Ectodermal cell (in vitro differentiated cells): ENCODE data around the gene C1orf21.
A peak's percentile ranks its signal among the peaks of the same experiment; 100 is the strongest.

Experiments used
- H3K27ac ChIP-seq: 2 replicates; pipeline ENCODE4 v1.7.0; 2013; ENCODE audit warnings: mild to moderate bottlenecking, low read depth, low read length; ENCODE audit not compliant: insufficient read depth, poor library complexity, severe bottlenecking
- H3K27me3 ChIP-seq: 2 replicates; pipeline ENCODE4 v1.7.0; 2013; ENCODE audit warnings: mild to moderate bottlenecking, low read length; ENCODE audit not compliant: insufficient read depth, control insufficient read depth, poor library complexity, severe bottlenecking
- H3K36me3 ChIP-seq: one replicate; pipeline ENCODE4 v1.7.0; 2013; ENCODE audit warnings: low read length; ENCODE audit not compliant: control insufficient read depth, insufficient read depth
- H3K4me1 ChIP-seq: one replicate; pipeline ENCODE4 v1.7.0; 2013; ENCODE audit warnings: low read length; ENCODE audit not compliant: control insufficient read depth, insufficient read depth
- H3K4me3 ChIP-seq: 2 replicates; pipeline ENCODE4 v1.7.0; 2013; ENCODE audit warnings: low read depth, low read length, control low read depth; ENCODE audit not compliant: insufficient read depth
- H3K9me3 ChIP-seq: 2 replicates; pipeline ENCODE4 v1.7.0; 2013; ENCODE audit warnings: mild to moderate bottlenecking, low read length, moderate library complexity; ENCODE audit not compliant: control insufficient read depth
- WGBS, 2 experiments: methylation state at CpG; one replicate each; pipeline ENCODE4 v1.1.7; 2013; ENCODE audit warnings: missing lambda C conversion rate in 2 of 2; 5-methylcytosine and 5-hydroxymethylcytosine counted together

C1orf21 gene

GRCh38 chr1:184582411-184582810, 195.6 kb downstream of the C1orf21 start:
- Histone ChIP-seq H3K9me3 (no peaks in the 10 kb centered on the region), H3K4me1 (no peaks in the 10 kb centered on the region), H3K27me3 (no peaks in the 10 kb centered on the region), H3K4me3 (no peak overlapping the region), H3K27ac (peak overlapping the region; percentile 4), H3K36me3 (no peaks in the 10 kb centered on the region)
- 73 to 82% methylated on average over 2 of the region's 2 CpGs for WGBS, 2 experiments

DNA sequence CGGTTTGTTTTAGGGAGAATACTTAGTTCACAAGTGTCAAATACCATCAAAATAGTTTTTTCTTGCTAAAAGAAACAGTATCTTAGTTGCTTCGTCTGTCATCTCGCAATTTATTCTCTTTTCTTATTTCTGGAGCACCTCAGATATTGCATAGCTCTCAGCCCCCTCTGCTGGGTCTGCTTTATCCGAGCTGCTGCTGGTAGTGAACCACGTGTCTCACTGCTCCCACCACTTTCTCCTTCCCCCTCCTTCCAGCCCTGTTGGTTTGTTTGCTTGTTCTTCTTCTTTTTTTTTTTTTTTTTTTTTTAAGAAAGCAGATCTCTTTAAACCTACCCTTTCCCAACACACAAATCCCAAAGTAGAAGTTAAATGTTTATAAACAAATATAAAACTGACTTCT, 197.0 kb downstream of the C1orf21 start:
- no peaks in the 10 kb centered on the region for H3K4me1 ChIP-seq
- H3K9me3 ChIP-seq = no peaks in the 10 kb centered on the region
- H3K27ac ChIP-seq = no peak overlapping the region
- H3K36me3 ChIP-seq = no peaks in the 10 kb centered on the region
- 57 to 67% methylated on average over 4 to 5 of the region's 5 CpGs for WGBS, 2 experiments
- no peak overlapping the region for H3K4me3 ChIP-seq
- H3K27me3 ChIP-seq = no peaks in the 10 kb centered on the region

DNA sequence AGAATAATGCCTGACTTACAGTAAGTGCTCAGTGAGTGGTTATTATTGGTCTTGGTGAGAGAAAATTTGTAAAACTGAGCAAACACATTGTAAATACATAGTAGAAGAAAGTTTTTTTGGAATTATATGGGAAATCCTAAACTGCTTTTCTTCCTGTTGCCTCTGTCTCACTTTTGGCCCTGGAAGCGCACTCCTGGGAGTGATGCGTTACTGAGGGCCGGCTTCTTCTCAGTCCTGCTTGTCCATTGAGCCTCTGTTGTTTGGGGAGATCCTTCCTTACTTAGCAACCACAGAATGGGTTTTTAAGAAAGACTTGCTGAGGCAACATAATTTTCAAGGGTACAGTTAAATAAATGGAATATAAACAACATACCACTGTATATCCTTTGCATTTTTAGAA, 201.9 kb downstream of the C1orf21 start:
- 97 to 99% methylated on average over 3 of the region's 3 CpGs for WGBS, 2 experiments
- no peaks in the 10 kb centered on the region for H3K4me1 ChIP-seq

GRCh38 chr1:184590163-184590750, 203.4 kb downstream of the C1orf21 start:
- H3K9me3 ChIP-seq = no peaks in the 10 kb centered on the region
- H3K4me1 ChIP-seq = no peaks in the 10 kb centered on the region
- H3K36me3 ChIP-seq = no peaks in the 10 kb centered on the region
- H3K27ac ChIP-seq = no peak overlapping the region
- H3K27me3 ChIP-seq = no peaks in the 10 kb centered on the region
- no peak overlapping the region for H3K4me3 ChIP-seq
- WGBS, 2 experiments = 96 to 98% methylated on average over 4 to 5 of the region's 5 CpGs

More for the DNA sequence above, 201.9 kb downstream of the C1orf21 start:
- H3K27ac ChIP-seq = no peak overlapping the region
- H3K9me3 ChIP-seq = no peaks in the 10 kb centered on the region
- H3K4me3 ChIP-seq = no peak overlapping the region
- no peaks in the 10 kb centered on the region for H3K27me3 ChIP-seq
- no peaks in the 10 kb centered on the region for H3K36me3 ChIP-seq

GRCh38 chr1:184593597-184593996, 206.8 kb downstream of the C1orf21 start:
- Histone ChIP-seq H3K36me3 (no peaks in the 10 kb centered on the region), H3K9me3 (no peaks in the 10 kb centered on the region), H3K27ac (no peak overlapping the region), H3K4me3 (no peak overlapping the region), H3K4me1 (no peaks in the 10 kb centered on the region), H3K27me3 (no peaks in the 10 kb centered on the region)
- WGBS, 2 experiments = 96 to 100% methylated on average over 3 to 4 of the region's 4 CpGs

- no peaks in the 10 kb centered on the region for H3K36me3 ChIP-seq
- no peaks in the 10 kb centered on the region for H3K27me3 ChIP-seq
- H3K4me3 ChIP-seq = no peak overlapping the region
- no peak overlapping the region for H3K27ac ChIP-seq
- H3K9me3 ChIP-seq = no peaks in the 10 kb centered on the region
- 93 to 97% methylated on average over 7 of the region's 7 CpGs for WGBS, 2 experiments
- no peaks in the 10 kb centered on the region for H3K4me1 ChIP-seq
Measured at GRCh38 chr1:184595596-184595995, 208.8 kb downstream of the C1orf21 start.

DNA sequence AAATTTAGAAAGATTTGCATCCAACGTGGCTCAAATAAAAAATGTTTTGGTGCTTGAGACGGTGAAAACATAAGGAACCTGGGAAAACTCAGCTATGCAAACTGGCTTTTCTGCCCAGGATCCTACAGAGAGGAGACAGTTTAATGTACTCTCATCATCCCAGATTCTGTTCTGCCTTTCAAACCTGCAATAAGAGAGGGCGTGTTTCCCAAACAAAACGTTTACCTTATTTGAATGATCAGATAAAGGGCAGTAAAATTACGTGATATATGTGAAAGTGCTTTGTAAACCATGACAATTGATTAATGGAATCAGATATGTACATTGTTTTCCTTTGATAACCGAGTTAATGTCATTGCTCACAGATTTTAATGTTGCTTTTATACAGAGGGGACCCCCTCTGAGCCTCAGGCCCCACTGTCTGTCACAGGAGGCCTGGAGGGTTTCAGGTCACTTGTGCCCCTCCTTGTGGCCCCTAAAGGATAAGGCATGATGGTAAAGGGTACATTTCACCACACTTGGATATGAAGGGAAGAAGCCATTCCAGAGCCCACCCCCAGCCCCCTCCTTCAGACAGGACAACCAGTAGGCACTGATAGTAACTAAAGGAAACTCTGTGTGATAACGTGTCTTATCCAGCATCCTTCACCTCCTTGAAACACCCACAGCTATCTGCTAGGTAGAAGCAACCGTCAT, 210.3 kb downstream of the C1orf21 start:
- Histone ChIP-seq H3K9me3 (no peaks in the 10 kb centered on the region), H3K27me3 (no peaks in the 10 kb centered on the region), H3K4me1 (no peaks in the 10 kb centered on the region), H3K36me3 (no peaks in the 10 kb centered on the region), H3K4me3 (no peak overlapping the region), H3K27ac (no peak overlapping the region)
- 93 to 94% methylated on average over 8 of the region's 8 CpGs for WGBS, 2 experiments

GRCh38 chr1:184597650-184598357, 211.0 kb downstream of the C1orf21 start:
- Histone ChIP-seq H3K27me3 (no peaks in the 10 kb centered on the region), H3K9me3 (no peaks in the 10 kb centered on the region), H3K4me3 (no peak overlapping the region), H3K4me1 (no peaks in the 10 kb centered on the region), H3K36me3 (no peaks in the 10 kb centered on the region), H3K27ac (no peak overlapping the region)
- 91 to 96% methylated on average over 4 of the region's 4 CpGs for WGBS, 2 experiments

- H3K36me3 ChIP-seq = no peaks in the 10 kb centered on the region
- H3K27me3 ChIP-seq = no peaks in the 10 kb centered on the region
- no peaks in the 10 kb centered on the region for H3K4me1 ChIP-seq
- no peak overlapping the region for H3K4me3 ChIP-seq
- H3K27ac ChIP-seq = no peak overlapping the region
- 95 to 96% methylated on average over 4 of the region's 6 CpGs for WGBS, 2 experiments
- no peaks in the 10 kb centered on the region for H3K9me3 ChIP-seq
Measured at GRCh38 chr1:184598403-184599193, 211.8 kb downstream of the C1orf21 start.
